ENCODE data around the gene KIFC1. TPM values are rescaled to one million over a fixed set of nuclear protein-coding genes. Genes with fewer than 3 reads are reported as not detected.
"Not testable (repeated sequence)": the region's sequence is repeated elsewhere in the genome, so short reads cannot be mapped to it uniquely, and the experiment has no call there.

The KIFC1 gene
- total RNA-seq = 100 to 1,000 TPM; 117 to 127 TPM

GRCh38 chr6:33391278-33391921 lies at the start of gene KIFC1:
Gene KIFC1, plus strand, starts transcription at chr6:33391823. Its CDS starts 163 bp downstream, at chr6:33391986.
- ATAC-seq (ENCODE audit: low read depth) (peak; percentile 93), DNase-seq (peak; percentile 98)
- Mint-ChIP-seq H3K27ac (peak within 1 kb of the TSS; percentile 89), H3K4me3 (peak within 1 kb of the TSS; percentile 94), H3K9me3 (no peaks in the 10 kb centered on the region), H3K36me3 (peaks cover 31% of the 10 kb centered on the region), H3K27me3 (no peaks in the 10 kb centered on the region), H3K4me1 (peaks cover 39% of the 10 kb centered on the region)
- POLR2A ChIA-PET = interaction anchor here (0.7 to 1.7 kb wide), 15 partner anchors 13 to 188 kb away, joined by 3 to 8 read pairs (median 4); partner anchors contain the start of genes B3GALT4, ZBTB22 and ZBTB9

- peaks cover 28% of the 10 kb centered on the region for H3K4me1 Mint-ChIP-seq
- not testable (repeated sequence) for ATAC-seq (ENCODE audit: low read depth); H3K9me3 Mint-ChIP-seq; H3K27me3 Mint-ChIP-seq; H3K36me3 Mint-ChIP-seq
- POLR2A ChIA-PET = interaction anchor here (0.6 to 3.4 kb wide), 16 partner anchors 9 to 372 kb away, joined by 3 to 67 read pairs (median 6); partner anchors contain the start of genes B3GALT4, PFDN6, RGL2 and RPS18
- peak overlapping the region; percentile 87 for H3K27ac Mint-ChIP-seq
- H3K4me3 Mint-ChIP-seq = peak overlapping the region; percentile 80
- peak; percentile 41 for DNase-seq
Observed at GRCh38 chr6:33343606-33343952, 48.0 kb upstream of the KIFC1 start.

DNA sequence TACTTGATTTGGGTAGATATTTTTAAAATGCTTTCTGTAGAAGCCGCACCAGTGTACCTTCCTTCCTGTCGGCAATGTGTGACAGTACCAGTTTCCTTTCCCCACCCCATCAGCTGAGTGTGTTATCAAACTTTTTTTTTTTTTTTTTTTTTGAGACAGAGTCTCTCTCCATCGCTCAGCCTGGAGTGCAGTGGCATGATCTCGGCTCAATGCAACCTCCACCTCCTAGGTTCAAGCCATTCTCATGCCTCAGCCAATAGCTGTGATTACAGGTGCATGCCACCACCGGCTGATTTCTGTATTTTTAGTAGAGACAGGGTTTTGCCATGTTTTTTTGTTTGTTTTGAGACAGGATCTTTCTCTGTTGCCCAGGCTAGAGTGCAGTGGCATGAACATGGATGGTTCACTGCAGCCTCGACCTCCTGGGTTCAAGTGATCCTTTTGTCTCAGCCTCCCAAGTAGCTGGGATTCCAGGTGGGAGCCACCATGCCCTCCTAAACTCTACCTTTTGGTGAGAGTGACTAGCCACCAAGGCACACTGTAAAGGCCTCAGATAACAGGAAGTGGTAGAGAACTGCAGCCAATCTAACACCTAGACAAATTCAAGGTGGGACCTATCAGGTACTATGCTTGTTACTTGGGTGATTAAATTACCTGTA lies 47.5 kb upstream of the KIFC1 start:
- Mint-ChIP-seq H3K4me1 (peaks cover 28% of the 10 kb centered on the region), H3K4me3 (peak overlapping the region; percentile 80), H3K27me3 (peaks cover 2% of the 10 kb centered on the region), H3K9me3 (no peaks in the 10 kb centered on the region), H3K36me3 (no peaks in the 10 kb centered on the region), H3K27ac (peak overlapping the region; percentile 87)
- DNase-seq = peak; percentile 63
- ATAC-seq (ENCODE audit: low read depth) = peak; percentile 78
- POLR2A ChIA-PET = interaction anchor here (0.6 to 3.4 kb wide), 20 partner anchors 9 to 372 kb away, joined by 3 to 67 read pairs (median 5); partner anchors contain the start of genes B3GALT4, PFDN6, RGL2 and RPS18

GRCh38 chr6:33344701-33345697 lies 46.6 kb upstream of the KIFC1 start:
- Mint-ChIP-seq H3K36me3 (peaks cover 2% of the 10 kb centered on the region), H3K4me3 (peak overlapping the region; percentile 74)
- peak; percentile 61 for DNase-seq

DNA sequence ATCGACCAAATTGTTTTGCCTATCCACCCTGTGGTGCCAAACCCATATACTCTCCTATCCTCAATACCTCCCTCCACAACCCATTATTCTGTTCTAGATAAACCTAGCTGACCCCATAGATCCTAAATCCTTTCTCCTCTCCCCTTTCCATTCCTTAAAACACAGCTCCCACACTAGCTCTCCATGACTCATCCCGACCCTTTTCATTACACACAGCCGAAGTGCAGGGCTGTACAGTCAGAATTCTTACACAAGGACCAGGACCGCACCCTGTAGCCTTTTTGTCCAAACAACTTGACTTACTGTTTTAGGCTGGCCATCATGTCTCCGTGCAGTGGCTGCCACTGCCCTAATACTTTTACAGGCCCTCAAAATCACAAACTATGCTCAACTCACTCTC lies 44.7 kb upstream of the KIFC1 start:
- H3K27me3 Mint-ChIP-seq; ATAC-seq (ENCODE audit: low read depth); H3K36me3 Mint-ChIP-seq; H3K4me3 Mint-ChIP-seq; H3K9me3 Mint-ChIP-seq; DNase-seq; POLR2A ChIA-PET: not testable (repeated sequence)
- Mint-ChIP-seq H3K4me1 (peaks cover 26% of the 10 kb centered on the region), H3K27ac (peak overlapping the region; percentile 41)

More at GRCh38 chr6:33344701-33345697, 46.6 kb upstream of the KIFC1 start:
- Mint-ChIP-seq H3K27me3 (no peaks in the 10 kb centered on the region), H3K9me3 (no peaks in the 10 kb centered on the region), H3K4me1 (peaks cover 28% of the 10 kb centered on the region), H3K27ac (peak overlapping the region; percentile 87)
- POLR2A ChIA-PET = interaction anchor here (0.5 to 3.4 kb wide), 22 partner anchors 10 to 373 kb away, joined by 3 to 67 read pairs (median 4); partner anchors contain the start of genes B3GALT4, KIFC1, PFDN6 and RGL2
- peak; percentile 68 for ATAC-seq (ENCODE audit: low read depth)

- POLR2A ChIA-PET = interaction anchor here (1.0 to 1.1 kb wide), 2 partner anchors 49 to 70 kb away, joined by 3 read pairs; partner anchors contain the start of gene RGL2
- Mint-ChIP-seq H3K4me1 (peaks cover 26% of the 10 kb centered on the region), H3K27ac (no peak overlapping the region), H3K9me3 (no peaks in the 10 kb centered on the region), H3K27me3 (no peaks in the 10 kb centered on the region), H3K4me3 (no peak overlapping the region), H3K36me3 (peaks cover 7% of the 10 kb centered on the region)
- DNase-seq = no peak
- ATAC-seq (ENCODE audit: low read depth) = no peak
Observed at GRCh38 chr6:33347816-33348215, 43.8 kb upstream of the KIFC1 start.

DNA sequence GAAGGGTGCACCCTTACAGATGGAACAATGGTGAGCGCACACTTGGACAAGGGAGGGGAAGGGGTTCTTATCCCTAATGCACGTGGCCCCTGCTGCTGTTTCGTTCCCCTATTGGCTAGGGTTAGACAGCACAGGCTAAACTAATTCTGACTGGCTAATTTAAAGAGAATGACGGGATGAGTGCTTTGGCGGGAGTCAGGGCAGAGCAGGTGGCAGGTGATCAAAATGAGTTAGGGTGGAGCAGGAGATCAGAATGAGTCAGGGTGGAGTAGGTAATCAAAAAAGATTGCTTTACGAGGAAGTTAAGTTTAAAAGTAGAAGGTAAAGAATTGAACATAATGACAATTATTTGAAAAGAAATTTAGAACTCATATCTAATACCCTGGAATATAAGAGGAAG lies 35.8 kb upstream of the KIFC1 start:
- POLR2A ChIA-PET = interaction anchor here (1.0 to 1.9 kb wide), 2 partner anchors 11 to 12 kb away, joined by 3 to 4 read pairs; no protein-coding TSS in a partner anchor
- ATAC-seq (ENCODE audit: low read depth); H3K36me3 Mint-ChIP-seq; H3K9me3 Mint-ChIP-seq; H3K4me3 Mint-ChIP-seq; H3K27ac Mint-ChIP-seq; DNase-seq; H3K4me1 Mint-ChIP-seq: not testable (repeated sequence)
- peaks cover 21% of the 10 kb centered on the region for H3K27me3 Mint-ChIP-seq

DNA sequence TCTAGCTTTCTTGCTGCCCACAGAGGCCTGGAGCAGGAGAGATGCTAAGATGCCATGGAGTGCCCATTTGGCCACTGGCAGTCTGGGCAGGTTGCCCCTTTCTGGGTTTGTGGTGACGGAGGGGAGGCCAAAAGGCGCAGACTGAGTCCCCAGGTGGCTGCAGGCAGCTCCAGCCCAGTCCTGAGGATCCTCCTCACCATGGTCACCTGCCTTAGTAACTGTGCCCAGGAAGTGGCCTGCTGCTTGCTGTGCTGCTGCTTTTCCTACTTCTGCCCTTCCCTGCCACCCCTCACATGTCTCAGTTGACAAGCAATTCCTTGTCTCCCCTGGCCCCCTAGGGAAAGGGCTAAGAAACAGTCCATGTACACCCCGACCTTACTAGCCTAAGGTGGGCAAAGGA lies 35.3 kb upstream of the KIFC1 start:
- no peak for ATAC-seq (ENCODE audit: low read depth)
- peaks cover 2% of the 10 kb centered on the region for H3K36me3 Mint-ChIP-seq
- no peak overlapping the region for H3K4me3 Mint-ChIP-seq
- H3K4me1 Mint-ChIP-seq = peaks cover 3% of the 10 kb centered on the region
- no peaks in the 10 kb centered on the region for H3K9me3 Mint-ChIP-seq
- H3K27ac Mint-ChIP-seq = no peak overlapping the region
- no peak for DNase-seq
- H3K27me3 Mint-ChIP-seq = peaks cover 21% of the 10 kb centered on the region
- POLR2A ChIA-PET = interaction anchor here (1.9 kb wide), 1 partner anchor 11 kb away, joined by 4 read pairs; no protein-coding TSS in a partner anchor

DNA sequence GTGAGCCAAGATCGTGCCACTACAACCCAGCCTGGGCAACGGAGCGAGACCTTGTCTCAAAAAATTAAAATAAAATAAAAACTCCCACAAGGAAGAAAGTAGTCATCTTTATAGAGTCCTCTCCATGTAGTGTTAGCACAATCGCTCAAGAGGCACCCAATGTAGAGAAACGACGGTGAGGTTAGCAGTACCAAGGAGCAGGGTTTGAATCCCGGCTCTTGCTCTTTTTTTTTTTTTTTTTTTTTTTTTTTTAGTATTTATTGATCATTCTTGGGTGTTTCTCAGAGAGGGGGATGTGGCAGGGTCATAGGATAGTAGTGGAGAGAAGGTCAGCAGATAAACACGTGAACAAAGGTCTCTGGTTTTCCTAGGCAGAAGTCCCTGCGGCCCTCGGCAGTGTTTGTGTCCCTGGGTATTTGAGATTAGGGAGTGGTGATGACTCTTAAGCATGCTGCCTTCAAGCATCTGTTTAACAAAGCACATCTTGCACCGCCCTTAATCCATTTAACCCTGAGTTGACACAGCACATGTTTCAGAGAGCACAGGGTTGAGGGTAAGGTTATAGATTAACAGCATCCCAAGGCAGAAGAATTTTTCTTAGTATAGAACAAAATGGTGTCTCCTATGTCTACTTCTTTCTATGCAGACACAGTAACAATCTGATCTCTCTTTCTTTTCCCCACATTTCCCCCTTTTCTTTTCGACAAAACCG lies 34.3 kb upstream of the KIFC1 start:
- H3K27ac Mint-ChIP-seq; H3K4me3 Mint-ChIP-seq; POLR2A ChIA-PET; DNase-seq; H3K9me3 Mint-ChIP-seq; H3K4me1 Mint-ChIP-seq; H3K36me3 Mint-ChIP-seq; ATAC-seq (ENCODE audit: low read depth): not testable (repeated sequence)
- H3K27me3 Mint-ChIP-seq = peaks cover 21% of the 10 kb centered on the region

GRCh38 chr6:33359331-33359730 lies 32.3 kb upstream of the KIFC1 start:
- Mint-ChIP-seq H3K4me3 (no peak overlapping the region), H3K36me3 (no peaks in the 10 kb centered on the region), H3K27ac (no peak overlapping the region), H3K4me1 (peaks cover 3% of the 10 kb centered on the region), H3K27me3 (peaks cover 23% of the 10 kb centered on the region), H3K9me3 (no peaks in the 10 kb centered on the region)
- ATAC-seq (ENCODE audit: low read depth) = no peak
- DNase-seq = no peak
- POLR2A ChIA-PET = no interaction called here

DNA sequence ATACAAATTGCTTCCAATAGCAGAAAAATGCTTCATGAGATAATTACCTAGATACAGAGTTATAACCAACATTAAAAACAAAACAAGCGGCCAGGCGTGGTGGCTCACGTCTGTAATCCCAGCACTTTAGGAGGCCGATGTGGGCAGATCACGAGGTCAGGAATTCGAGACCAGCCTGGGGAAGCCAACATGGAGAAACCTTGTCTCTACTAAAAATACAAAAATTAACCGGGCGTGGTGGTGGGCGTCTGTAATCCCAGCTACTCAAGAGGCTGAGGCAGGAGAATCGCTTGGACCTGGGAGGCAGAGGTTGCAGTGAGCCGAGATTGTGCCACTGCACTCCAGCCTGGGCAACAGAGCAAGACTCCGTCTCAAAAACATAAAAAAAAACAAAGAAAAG lies 28.1 kb upstream of the KIFC1 start:
- POLR2A ChIA-PET; ATAC-seq (ENCODE audit: low read depth); H3K9me3 Mint-ChIP-seq; DNase-seq; H3K36me3 Mint-ChIP-seq; H3K27ac Mint-ChIP-seq; H3K4me3 Mint-ChIP-seq; H3K4me1 Mint-ChIP-seq: not testable (repeated sequence)
- H3K27me3 Mint-ChIP-seq = peaks cover 17% of the 10 kb centered on the region

DNA sequence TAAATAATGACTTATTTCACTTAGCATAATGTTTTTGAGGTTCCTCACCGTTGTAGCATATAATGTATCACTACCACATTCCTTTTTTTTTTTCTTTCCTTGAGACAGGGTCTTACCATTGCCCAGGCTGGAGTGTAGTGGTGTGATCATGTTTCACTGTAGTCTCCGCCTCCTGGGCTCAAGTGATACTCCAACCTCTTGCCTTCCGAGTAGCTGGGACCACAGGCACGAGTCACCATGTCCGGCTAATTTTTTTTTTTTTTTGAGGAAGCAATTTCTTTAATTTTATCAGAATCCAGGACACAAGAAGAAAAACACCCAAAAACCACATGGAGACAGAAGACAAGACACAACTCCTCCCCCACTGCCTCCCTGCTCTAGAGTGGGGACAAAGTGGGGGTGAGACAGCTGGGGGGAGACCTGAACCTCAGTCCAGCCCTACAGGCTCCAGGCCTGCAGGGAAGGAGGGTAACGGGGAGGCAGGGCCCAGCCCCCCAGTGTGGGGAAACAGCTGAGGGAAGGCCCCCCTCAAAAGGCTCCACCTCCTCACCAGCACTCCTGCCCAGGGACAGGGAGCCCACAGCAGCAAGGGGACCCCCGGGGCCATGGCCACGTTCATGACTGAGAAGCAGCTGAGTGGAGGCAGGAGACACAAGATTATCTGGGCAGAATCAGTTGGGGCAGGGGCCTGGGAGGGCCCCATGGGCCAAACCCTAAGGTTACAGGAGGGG lies 27.0 kb upstream of the KIFC1 start:
- H3K4me3 Mint-ChIP-seq; DNase-seq; H3K9me3 Mint-ChIP-seq; H3K27me3 Mint-ChIP-seq; H3K36me3 Mint-ChIP-seq; ATAC-seq (ENCODE audit: low read depth); H3K4me1 Mint-ChIP-seq: not testable (repeated sequence)
- peak overlapping the region; percentile 62 for H3K27ac Mint-ChIP-seq
- POLR2A ChIA-PET = interaction anchor here (0.6 kb wide), 1 partner anchor 191 kb away, joined by 4 read pairs; no protein-coding TSS in a partner anchor
